Measurements from ENCODE around the gene ZNF324. TPM values are rescaled to one million over a fixed set of nuclear protein-coding genes. Genes with fewer than 3 reads are reported as not detected.
"Not testable (repeated sequence)": the region's sequence is repeated elsewhere in the genome, so short reads cannot be mapped to it uniquely, and the experiment has no call there.

ZNF324 gene
- total and polyA plus RNA-seq, 7 donors, result 3.6 to 16.4 (median 10.5) TPM

GRCh38 chr19:58499021-58499927, 32.4 kb downstream of the ZNF324 start:
- H3K4me3 ChIP-seq, result peak overlapping the region; percentile 48 to 60 (median 54)
- DNase-seq, result peak; percentile 100
- WGBS, 2 donors, result 2 to 4% methylated on average over 60 of the region's 60 CpGs

GRCh38 chr19:58500242-58500641, 33.4 kb downstream of the ZNF324 start:
- H3K4me1 ChIP-seq, result peaks cover 0 to 23% (median 20%) of the 10 kb centered on the region in 4 donors
- H3K27ac ChIP-seq, result peak overlapping the region in 1 of 4 donors; percentile 81
- no peak for DNase-seq
- TF ChIP-seq POLR2AphosphoS5 (IDR thresholded peaks at IDR 0.05), result no peak
- no peak for TF ChIP-seq EP300 (IDR thresholded peaks at IDR 0.05)
- TF ChIP-seq CTCF (IDR thresholded peaks at IDR 0.05), result no peak
- TF ChIP-seq POLR2A (IDR thresholded peaks at IDR 0.05), result no peak
- intact Hi-C loops (cut with DNase I), result no loop called here
- WGBS, 2 donors, result 95 to 98% methylated on average over 14 of the region's 14 CpGs
- H3K27me3 ChIP-seq, result no peaks in the 10 kb centered on the region
- no peaks in the 10 kb centered on the region for H3K36me3 ChIP-seq
- peak overlapping the region in 2 of 4 donors; percentile 55 to 60 for H3K4me3 ChIP-seq
- no peaks in the 10 kb centered on the region for H3K9me3 ChIP-seq

More at GRCh38 chr19:58499021-58499927, 32.4 kb downstream of the ZNF324 start:
- TF ChIP-seq POLR2AphosphoS5 (IDR thresholded peaks at IDR 0.05), result peak; percentile 51 to 83 (median 74)
- TF ChIP-seq CTCF (IDR thresholded peaks at IDR 0.05), result no peak
- Histone ChIP-seq H3K36me3 (no peaks in the 10 kb centered on the region), H3K4me1 (peaks cover 0 to 23% (median 20%) of the 10 kb centered on the region in 4 donors), H3K9me3 (no peaks in the 10 kb centered on the region), H3K27ac (peak overlapping the region; percentile 76 to 85 (median 80)), H3K27me3 (no peaks in the 10 kb centered on the region)
- intact Hi-C loops (cut with DNase I), result loop anchor here (2.0 kb wide), 1 partner anchor 48 kb away; the partner anchor contains the start of gene ZNF324B

GRCh38 chr19:58507602-58508223, 40.8 kb downstream of the ZNF324 start:
- WGBS, 2 donors, result 65 to 86% methylated on average over 7 to 8 of the region's 8 CpGs
- H3K4me1 ChIP-seq; intact Hi-C loops (cut with DNase I); DNase-seq; H3K9me3 ChIP-seq; H3K27me3 ChIP-seq; H3K27ac ChIP-seq; H3K4me3 ChIP-seq; H3K36me3 ChIP-seq: not testable (repeated sequence)

- WGBS, 2 donors, result 90 to 92% methylated on average over 11 of the region's 11 CpGs
- DNase-seq, result no peak
- Histone ChIP-seq H3K4me1 (peaks cover 0 to 16% (median 14%) of the 10 kb centered on the region in 4 donors), H3K36me3 (no peaks in the 10 kb centered on the region), H3K27ac (no peak overlapping the region), H3K9me3 (no peaks in the 10 kb centered on the region), H3K4me3 (no peak overlapping the region), H3K27me3 (no peaks in the 10 kb centered on the region)
- intact Hi-C loops (cut with DNase I), result no loop called here
- TF ChIP-seq POLR2A (IDR thresholded peaks at IDR 0.05) (no peak), EP300 (IDR thresholded peaks at IDR 0.05) (no peak), CTCF (IDR thresholded peaks at IDR 0.05) (no peak), POLR2AphosphoS5 (IDR thresholded peaks at IDR 0.05) (no peak)
These were observed 42.8 kb downstream of the ZNF324 start for GRCh38 chr19:58509731-58510083.

GRCh38 chr19:58510084-58510862, 43.4 kb downstream of the ZNF324 start:
- H3K9me3 ChIP-seq, result no peaks in the 10 kb centered on the region
- TF ChIP-seq EP300 (IDR thresholded peaks at IDR 0.05), result no peak
- TF ChIP-seq CTCF (IDR thresholded peaks at IDR 0.05), result no peak
- TF ChIP-seq POLR2AphosphoS5 (IDR thresholded peaks at IDR 0.05), result no peak
- TF ChIP-seq POLR2A (IDR thresholded peaks at IDR 0.05), result no peak
- peaks cover 0 to 19% (median 17%) of the 10 kb centered on the region in 4 donors for H3K4me1 ChIP-seq
- DNase-seq, result no peak
- 89 to 90% methylated on average over 8 of the region's 8 CpGs for WGBS, 2 donors
- no peaks in the 10 kb centered on the region for H3K27me3 ChIP-seq
- intact Hi-C loops (cut with DNase I), result no loop called here
- no peak overlapping the region for H3K4me3 ChIP-seq
- no peak overlapping the region for H3K27ac ChIP-seq
- no peaks in the 10 kb centered on the region for H3K36me3 ChIP-seq
